Right lobe of liver (tissue), 6 donors: ENCODE measurements around the gene AFDN. TPM values are rescaled to one million over a fixed set of nuclear protein-coding genes. Genes with fewer than 3 reads are reported as not detected.

Source experiments
- ATAC-seq, 4 donors: fragments of 200-7000 bp; cut with Tn5 transposase; one replicate each; pipeline ENCODE4 v1.9.1; 2020; ENCODE audit warnings: mild to moderate bottlenecking in 4 of 4, moderate library complexity in 4 of 4
- DNase-seq, 3 donors: peaks; one replicate each; pipeline ENCODE4 v3.0.0-alpha.2; 2020
- H3K27ac ChIP-seq, 3 donors: fragments of 200-600 bp; one replicate each; pipeline ENCODE4 v1.8.0; 2022
- H3K27me3 ChIP-seq, 2 donors: fragments of 200-600 bp; one replicate each; pipeline ENCODE4 v1.8.0; 2022
- H3K36me3 ChIP-seq, 4 donors: fragments of 200-600 bp; sonication (generic) in 1 of 4; one replicate each; pipeline versions ENCODE4 v1.5.1 to v1.8.0; 2017 to 2022; ENCODE audit warnings: control low read depth in 1 of 4
- H3K4me1 ChIP-seq, 4 donors: fragments of 200-600 bp; sonication (generic) in 1 of 4; one replicate each; pipeline versions ENCODE4 v1.5.1 to v1.8.0; 2017 to 2022; ENCODE audit warnings: control low read depth in 1 of 4
- H3K4me3 ChIP-seq, 3 donors: fragments of 200-600 bp; one replicate each; pipeline ENCODE4 v1.8.0; 2022
- H3K9me3 ChIP-seq, 4 donors: fragments of 200-600 bp; sonication (generic) in 1 of 4; one replicate each; pipeline versions ENCODE4 v1.5.1 to v1.8.0; 2017 to 2022; ENCODE audit warnings: control low read depth in 1 of 4
- POLR2A ChIP-seq: fragments of 450-650 bp; IDR thresholded peaks from one replicate; pipeline ENCODE4 v1.6.1; 2017; ENCODE audit warnings: antibody characterized with exemption, mild to moderate bottlenecking
- WGBS: methylation state at CpG from one replicate; pipeline ENCODE4 v1.1.6; 2018; ENCODE audit warnings: low coverage, low lambda C conversion rate; ENCODE audit not compliant: insufficient coverage; ENCODE audit errors: missing lambda C conversion rate; 5-methylcytosine and 5-hydroxymethylcytosine counted together
- intact Hi-C, 2 donors: fragments of 100-400 bp; cut with DNase I; formaldehyde crosslinking; loops; one replicate each; pipeline versions ENCODE4 v1.11.2 to v1.14.1; 2022
- total RNA-seq, 6 experiments: library from RNA; depleted of rRNA in 2 of 6; stranded (reverse); fragments of >200 nt in 2 of 6; fragmentation: NEBNext Ultra II Directional in 3 of 6; extraction: Animal tissue kit (Norgen Biotek cat#: 25700) in 3 of 6; gene quantifications; one replicate each; pipeline versions ENCODE4 v1.1.0 to v1.2.4, GENCODE V29; 2016 to 2023
- TF ChIP-seq, protein P1 (sequence below), 4 donors: fragments of 200-600 bp in 3 of 4; fragments of 450-650 bp in 1 of 4; IDR thresholded peaks; one replicate each; pipeline versions ENCODE4 v1.5.1 to v1.8.0; 2016 to 2022; ENCODE audit warnings: antibody characterized with exemption in 4 of 4, mild to moderate bottlenecking in 2 of 4
- donor health status: DM: no; HTN: yes; CAD: no.
- donor health status: DM: no; HTN: no; CAD: no.
- donor health status: DM: no; HTN: no; CAD: no.
- donor health status: DM: no; HTN: yes; CAD: no.
- donor health status: DM: no; HTN: yes; CAD: no.

AFDN gene
- total RNA-seq, 6 experiments from 2014 or later, result 77.0 to 106 (median 85.5) TPM

- Histone ChIP-seq H3K27me3 (no peaks in the 10 kb centered on the region), H3K9me3 (no peaks in the 10 kb centered on the region), H3K4me3 (peak overlapping the region in 1 of 3 donors; percentile 21), H3K27ac (peak overlapping the region; percentile 65 to 98 (median 88)), H3K36me3 (peaks cover 0 to 28% (median 12%) of the 10 kb centered on the region in 4 donors), H3K4me1 (peaks cover 0 to 57% (median 20%) of the 10 kb centered on the region in 4 donors)
- WGBS, result 33% methylated on average over 7 of the region's 39 CpGs
- peak; percentile 59 to 84 (median 74) for ATAC-seq
- DNase-seq, result peak in 2 of 3 donors; percentile 82 to 83
- TF ChIP-seq, protein P1, sequence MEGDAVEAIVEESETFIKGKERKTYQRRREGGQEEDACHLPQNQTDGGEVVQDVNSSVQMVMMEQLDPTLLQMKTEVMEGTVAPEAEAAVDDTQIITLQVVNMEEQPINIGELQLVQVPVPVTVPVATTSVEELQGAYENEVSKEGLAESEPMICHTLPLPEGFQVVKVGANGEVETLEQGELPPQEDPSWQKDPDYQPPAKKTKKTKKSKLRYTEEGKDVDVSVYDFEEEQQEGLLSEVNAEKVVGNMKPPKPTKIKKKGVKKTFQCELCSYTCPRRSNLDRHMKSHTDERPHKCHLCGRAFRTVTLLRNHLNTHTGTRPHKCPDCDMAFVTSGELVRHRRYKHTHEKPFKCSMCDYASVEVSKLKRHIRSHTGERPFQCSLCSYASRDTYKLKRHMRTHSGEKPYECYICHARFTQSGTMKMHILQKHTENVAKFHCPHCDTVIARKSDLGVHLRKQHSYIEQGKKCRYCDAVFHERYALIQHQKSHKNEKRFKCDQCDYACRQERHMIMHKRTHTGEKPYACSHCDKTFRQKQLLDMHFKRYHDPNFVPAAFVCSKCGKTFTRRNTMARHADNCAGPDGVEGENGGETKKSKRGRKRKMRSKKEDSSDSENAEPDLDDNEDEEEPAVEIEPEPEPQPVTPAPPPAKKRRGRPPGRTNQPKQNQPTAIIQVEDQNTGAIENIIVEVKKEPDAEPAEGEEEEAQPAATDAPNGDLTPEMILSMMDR (IDR thresholded peaks at IDR 0.05), result no peak
- peak; percentile 23 for TF ChIP-seq POLR2A
- intact Hi-C loops, result no loop called here
Observed at GRCh38 chr6:167965592-167966539, 139.2 kb downstream of the AFDN start.

GRCh38 chr6:167966540-167966905 is 139.8 kb downstream of the AFDN start:
- Histone ChIP-seq H3K9me3 (no peaks in the 10 kb centered on the region), H3K4me3 (no peak overlapping the region), H3K27ac (peak overlapping the region in 2 of 3 donors; percentile 88 to 98), H3K36me3 (peaks cover 0 to 34% (median 12%) of the 10 kb centered on the region in 4 donors), H3K27me3 (no peaks in the 10 kb centered on the region), H3K4me1 (peaks cover 0 to 51% (median 20%) of the 10 kb centered on the region in 4 donors)
- intact Hi-C loops, result no loop called here
- TF ChIP-seq POLR2A, result no peak
- TF ChIP-seq, protein P1 (IDR thresholded peaks at IDR 0.05), result no peak
- ATAC-seq (peak in 2 of 4 donors; percentile 4 to 10), DNase-seq (no peak)
- WGBS, result 33% methylated on average over 6 of the region's 8 CpGs

GRCh38 chr6:167968091-167968490 is 141.4 kb downstream of the AFDN start:
- no peaks in the 10 kb centered on the region for H3K27me3 ChIP-seq
- 69% methylated on average over 6 of the region's 6 CpGs for WGBS
- ATAC-seq, result no peak

DNA sequence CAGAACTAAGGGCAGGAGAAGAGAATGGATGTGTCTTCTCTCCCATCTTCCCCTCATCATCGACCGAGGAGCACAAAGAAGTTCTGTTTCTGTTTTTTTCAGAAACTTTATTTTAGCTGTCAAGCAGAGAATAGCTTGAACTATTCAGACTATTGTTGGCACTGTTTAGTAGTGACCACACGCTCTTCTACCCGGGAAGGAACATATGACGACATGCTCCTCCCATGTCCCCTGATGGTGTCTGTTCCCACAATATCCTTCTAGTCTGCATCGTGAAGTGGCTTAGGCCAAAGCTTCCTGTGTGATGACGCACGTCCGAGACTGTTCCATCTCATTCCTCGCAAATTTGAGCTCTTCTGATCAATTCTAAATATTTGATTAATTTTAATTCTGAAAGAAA is 143.5 kb downstream of the AFDN start:
- Histone ChIP-seq H3K9me3 (no peaks in the 10 kb centered on the region), H3K27ac (no peak overlapping the region), H3K27me3 (no peaks in the 10 kb centered on the region), H3K36me3 (peaks cover 0 to 38% (median 12%) of the 10 kb centered on the region in 4 donors), H3K4me1 (peaks cover 0 to 23% (median 8%) of the 10 kb centered on the region in 4 donors), H3K4me3 (no peak overlapping the region)
- DNase-seq, result no peak
- ATAC-seq, result no peak
- intact Hi-C loops, result no loop called here
- no peak for TF ChIP-seq POLR2A
- TF ChIP-seq, protein P1 (IDR thresholded peaks at IDR 0.05), result no peak
- 86% methylated on average over 9 of the region's 10 CpGs for WGBS

More at GRCh38 chr6:167968091-167968490, 141.4 kb downstream of the AFDN start:
- Histone ChIP-seq H3K4me3 (no peak overlapping the region), H3K9me3 (no peaks in the 10 kb centered on the region), H3K27ac (no peak overlapping the region), H3K36me3 (peaks cover 0 to 38% (median 12%) of the 10 kb centered on the region in 4 donors), H3K4me1 (peaks cover 0 to 35% (median 14%) of the 10 kb centered on the region in 4 donors)
- intact Hi-C loops, result no loop called here
- DNase-seq, result peak in 1 of 3 donors; percentile 62
- TF ChIP-seq, protein P1 (IDR thresholded peaks at IDR 0.05), result peak; percentile 30 to 61 (median 44)
- TF ChIP-seq POLR2A, result no peak
